ENCODE results near the gene LY6G5B.

The LY6G5B gene

DNA sequence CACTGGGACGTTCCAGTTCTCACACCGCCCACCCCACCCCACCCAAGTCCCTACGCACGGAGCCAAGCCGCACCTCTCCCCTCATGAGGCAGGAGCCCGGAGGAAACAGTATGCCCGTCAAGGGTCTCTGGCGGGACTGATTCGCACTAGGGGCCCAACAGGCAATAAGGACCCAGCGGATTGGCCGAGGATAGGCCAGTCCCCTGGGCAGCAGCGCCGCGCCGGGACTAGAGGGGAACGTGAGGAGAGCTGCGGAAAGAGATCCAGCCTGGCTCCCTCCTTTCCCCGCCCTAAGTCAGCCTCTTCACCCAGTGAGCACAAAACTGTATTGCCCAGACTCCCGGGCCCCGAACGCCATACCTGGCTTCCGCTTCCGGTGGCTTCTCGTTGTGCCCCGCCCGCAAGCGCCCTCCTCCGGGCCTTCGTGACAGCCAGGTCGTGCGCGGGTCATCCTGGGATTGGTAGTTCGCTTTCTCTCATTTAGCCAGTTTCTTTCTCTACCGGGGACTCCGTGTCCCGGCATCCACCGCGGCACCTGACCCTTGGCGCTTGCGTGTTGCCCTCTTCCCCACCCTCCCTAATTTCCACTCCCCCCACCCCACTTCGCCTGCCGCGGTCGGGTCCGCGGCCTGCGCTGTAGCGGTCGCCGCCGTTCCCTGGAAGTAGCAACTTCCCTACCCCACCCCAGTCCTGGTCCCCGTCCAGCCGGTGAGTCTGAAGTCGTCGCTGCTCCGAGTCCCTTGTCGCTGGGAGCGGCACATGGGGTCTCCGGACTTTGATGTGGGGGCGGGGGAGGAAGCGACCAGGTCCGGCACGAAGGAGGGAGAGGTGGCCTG lies 4.1 kb upstream of the LY6G5B start, which contains the start of gene CSNK2B:
Gene CSNK2B, plus strand, starts transcription at position 580 of the 836 bp plus-strand sequence. CDS start 752 bp downstream, outside the sequence.
- Histone ChIP-seq H3K4me3 (ENCODE audit: low read depth in 1 of 2, low read length in 2 of 2) (peak within 1 kb of the TSS; percentile 85 to 96), H3K9me3 (ENCODE audit: low read length) (no peaks in the 10 kb centered on the region), H3K4me1 (ENCODE audit: insufficient read depth, low read length) (peaks cover 43% of the 10 kb centered on the region), H3K9ac (ENCODE audit: low read length) (peak within 1 kb of the TSS; percentile 96), H3K36me3 (ENCODE audit: insufficient read depth, low read length) (peaks cover 57% of the 10 kb centered on the region), H3K27ac (ENCODE audit: low read depth, low read length) (peak within 1 kb of the TSS; percentile 95), H3K27me3 (ENCODE audit: control insufficient read depth in 1 of 2, insufficient read depth in 2 of 2, low read length in 2 of 2) (no peaks in the 10 kb centered on the region)

GRCh38 chr6:31666337-31666965 lies 3.3 kb upstream of the LY6G5B start:
- H3K27ac ChIP-seq (ENCODE audit: low read depth, low read length), result peak overlapping the region; percentile 95
- H3K36me3 ChIP-seq (ENCODE audit: insufficient read depth, low read length), result peaks cover 64% of the 10 kb centered on the region
- H3K4me3 ChIP-seq (ENCODE audit: low read depth in 1 of 2, low read length in 2 of 2), result peak overlapping the region; percentile 85 to 96
- H3K9me3 ChIP-seq (ENCODE audit: low read length), result no peaks in the 10 kb centered on the region
- peaks cover 37% of the 10 kb centered on the region for H3K4me1 ChIP-seq (ENCODE audit: insufficient read depth, low read length)
- H3K27me3 ChIP-seq (ENCODE audit: control insufficient read depth in 1 of 2, insufficient read depth in 2 of 2, low read length in 2 of 2), result no peaks in the 10 kb centered on the region
- peak overlapping the region; percentile 96 for H3K9ac ChIP-seq (ENCODE audit: low read length)

GRCh38 chr6:31676322-31676903 lies 6.6 kb downstream of the LY6G5B start:
- peaks cover 10% of the 10 kb centered on the region for H3K4me1 ChIP-seq (ENCODE audit: insufficient read depth, low read length)
- no peak overlapping the region for H3K9ac ChIP-seq (ENCODE audit: low read length)
- no peak overlapping the region for H3K4me3 ChIP-seq (ENCODE audit: low read depth in 1 of 2, low read length in 2 of 2)
- peaks cover 9% of the 10 kb centered on the region for H3K36me3 ChIP-seq (ENCODE audit: insufficient read depth, low read length)
- no peak overlapping the region for H3K27ac ChIP-seq (ENCODE audit: low read depth, low read length)
- H3K9me3 ChIP-seq (ENCODE audit: low read length), result no peaks in the 10 kb centered on the region
- H3K27me3 ChIP-seq (ENCODE audit: control insufficient read depth in 1 of 2, insufficient read depth in 2 of 2, low read length in 2 of 2), result no peaks in the 10 kb centered on the region

DNA sequence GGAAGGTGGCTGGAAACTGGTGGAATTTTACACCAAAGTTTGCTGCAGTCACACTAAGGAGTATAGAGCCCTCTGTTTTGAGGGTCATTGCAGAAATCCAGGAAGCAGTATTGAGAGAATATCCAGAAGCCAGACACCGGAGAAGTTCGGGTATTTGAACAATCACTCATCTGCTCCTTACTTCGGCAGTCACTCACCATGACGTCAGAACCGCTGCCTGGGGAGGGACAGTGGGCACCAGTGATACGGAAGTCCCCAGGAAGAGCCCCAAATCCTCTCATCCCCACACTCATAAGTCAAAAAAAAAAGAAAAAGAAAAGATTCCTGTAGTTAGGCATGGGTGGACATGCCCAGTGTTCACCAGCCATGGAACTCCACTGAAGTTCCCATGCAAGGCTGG lies 7.1 kb downstream of the LY6G5B start:
- H3K9ac ChIP-seq (ENCODE audit: low read length), result no peak overlapping the region
- peaks cover 4% of the 10 kb centered on the region for H3K36me3 ChIP-seq (ENCODE audit: insufficient read depth, low read length)
- no peaks in the 10 kb centered on the region for H3K27me3 ChIP-seq (ENCODE audit: control insufficient read depth in 1 of 2, insufficient read depth in 2 of 2, low read length in 2 of 2)
- no peaks in the 10 kb centered on the region for H3K9me3 ChIP-seq (ENCODE audit: low read length)
- H3K27ac ChIP-seq (ENCODE audit: low read depth, low read length), result no peak overlapping the region
- H3K4me1 ChIP-seq (ENCODE audit: insufficient read depth, low read length), result peaks cover 13% of the 10 kb centered on the region
- no peak overlapping the region for H3K4me3 ChIP-seq (ENCODE audit: low read depth in 1 of 2, low read length in 2 of 2)

DNA sequence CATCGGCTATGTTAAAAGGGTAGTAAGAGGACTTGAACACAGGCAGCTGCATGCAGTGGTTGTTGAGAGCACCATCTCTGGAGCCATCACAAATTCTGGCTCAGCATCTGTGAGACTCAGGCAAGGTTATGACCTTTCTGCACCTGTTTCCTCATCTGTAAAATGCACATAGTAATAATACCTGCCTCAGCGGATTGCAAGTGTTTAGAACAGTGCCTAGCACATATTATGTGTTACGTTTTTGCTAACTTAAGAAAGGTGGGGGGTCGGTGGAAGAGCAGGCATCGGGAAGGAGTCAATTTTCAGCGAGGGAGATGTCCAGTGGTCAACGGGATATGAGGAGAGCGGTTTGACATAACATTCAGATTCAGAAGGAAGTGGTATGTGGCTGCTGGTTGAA lies 8.2 kb downstream of the LY6G5B start:
- no peak overlapping the region for H3K27ac ChIP-seq (ENCODE audit: low read depth, low read length)
- no peaks in the 10 kb centered on the region for H3K36me3 ChIP-seq (ENCODE audit: insufficient read depth, low read length)
- no peak overlapping the region for H3K9ac ChIP-seq (ENCODE audit: low read length)
- no peaks in the 10 kb centered on the region for H3K27me3 ChIP-seq (ENCODE audit: control insufficient read depth in 1 of 2, insufficient read depth in 2 of 2, low read length in 2 of 2)
- no peak overlapping the region for H3K4me3 ChIP-seq (ENCODE audit: low read depth in 1 of 2, low read length in 2 of 2)
- peaks cover 13% of the 10 kb centered on the region for H3K4me1 ChIP-seq (ENCODE audit: insufficient read depth, low read length)
- no peaks in the 10 kb centered on the region for H3K9me3 ChIP-seq (ENCODE audit: low read length)

- Histone ChIP-seq H3K27me3 (ENCODE audit: control insufficient read depth in 1 of 2, insufficient read depth in 2 of 2, low read length in 2 of 2) (no peaks in the 10 kb centered on the region), H3K9ac (ENCODE audit: low read length) (peak within 1 kb of the TSS; percentile 53), H3K27ac (ENCODE audit: low read depth, low read length) (peak within 1 kb of the TSS; percentile 74), H3K9me3 (ENCODE audit: low read length) (no peaks in the 10 kb centered on the region), H3K4me1 (ENCODE audit: insufficient read depth, low read length) (peaks cover 13% of the 10 kb centered on the region), H3K36me3 (ENCODE audit: insufficient read depth, low read length) (no peaks in the 10 kb centered on the region), H3K4me3 (ENCODE audit: low read depth in 1 of 2, low read length in 2 of 2) (peak within 1 kb of the TSS; percentile 24 to 71)
Measured at GRCh38 chr6:31680226-31681134, 10.7 kb downstream of the LY6G5B start, which contains the start of gene LY6G5C. Gene LY6G5C (minus strand): TSS chr6:31681067. CDS start chr6:31680373, 694 bp downstream.

DNA sequence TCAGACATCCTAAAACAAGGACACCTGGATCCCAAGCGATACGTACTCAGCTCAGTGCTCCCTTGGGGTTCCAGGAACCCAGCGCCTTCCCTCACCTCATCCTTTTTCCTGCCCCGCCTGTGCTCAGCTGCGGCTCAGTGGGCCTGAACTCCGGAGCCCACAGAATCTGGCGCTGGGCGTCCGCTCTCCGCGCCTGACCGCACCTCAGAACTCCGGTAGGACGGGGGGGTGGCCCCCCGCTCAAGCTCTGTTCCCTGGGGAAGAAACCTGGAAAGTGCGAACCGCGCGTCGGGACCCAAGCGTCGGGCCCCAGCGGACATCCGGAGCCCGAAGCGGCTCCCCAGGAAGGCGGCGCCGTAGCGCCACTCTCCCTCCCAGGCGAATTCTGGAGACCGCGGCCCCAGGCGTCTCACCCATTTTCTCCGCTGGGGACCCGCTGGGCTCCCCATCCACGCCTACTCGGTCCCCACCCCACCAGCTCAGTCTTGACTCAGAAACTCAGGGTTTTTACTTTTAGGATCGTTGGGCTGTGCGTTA lies 11.4 kb downstream of the LY6G5B start:
- Histone ChIP-seq H3K9me3 (ENCODE audit: low read length) (no peaks in the 10 kb centered on the region), H3K36me3 (ENCODE audit: insufficient read depth, low read length) (peaks cover 4% of the 10 kb centered on the region), H3K4me1 (ENCODE audit: insufficient read depth, low read length) (peaks cover 13% of the 10 kb centered on the region), H3K27ac (ENCODE audit: low read depth, low read length) (peak overlapping the region; percentile 74), H3K27me3 (ENCODE audit: control insufficient read depth in 1 of 2, insufficient read depth in 2 of 2, low read length in 2 of 2) (no peaks in the 10 kb centered on the region), H3K4me3 (ENCODE audit: low read depth in 1 of 2, low read length in 2 of 2) (peak overlapping the region; percentile 24 to 71), H3K9ac (ENCODE audit: low read length) (peak overlapping the region; percentile 53)

- Histone ChIP-seq H3K9me3 (ENCODE audit: low read length) (no peaks in the 10 kb centered on the region), H3K4me1 (ENCODE audit: insufficient read depth, low read length) (peaks cover 13% of the 10 kb centered on the region), H3K9ac (ENCODE audit: low read length) (no peak overlapping the region), H3K27me3 (ENCODE audit: control insufficient read depth in 1 of 2, insufficient read depth in 2 of 2, low read length in 2 of 2) (no peaks in the 10 kb centered on the region), H3K27ac (ENCODE audit: low read depth, low read length) (no peak overlapping the region), H3K36me3 (ENCODE audit: insufficient read depth, low read length) (peaks cover 28% of the 10 kb centered on the region), H3K4me3 (ENCODE audit: low read depth in 1 of 2, low read length in 2 of 2) (no peak overlapping the region)
Measured at GRCh38 chr6:31683591-31683990, 13.8 kb downstream of the LY6G5B start.

DNA sequence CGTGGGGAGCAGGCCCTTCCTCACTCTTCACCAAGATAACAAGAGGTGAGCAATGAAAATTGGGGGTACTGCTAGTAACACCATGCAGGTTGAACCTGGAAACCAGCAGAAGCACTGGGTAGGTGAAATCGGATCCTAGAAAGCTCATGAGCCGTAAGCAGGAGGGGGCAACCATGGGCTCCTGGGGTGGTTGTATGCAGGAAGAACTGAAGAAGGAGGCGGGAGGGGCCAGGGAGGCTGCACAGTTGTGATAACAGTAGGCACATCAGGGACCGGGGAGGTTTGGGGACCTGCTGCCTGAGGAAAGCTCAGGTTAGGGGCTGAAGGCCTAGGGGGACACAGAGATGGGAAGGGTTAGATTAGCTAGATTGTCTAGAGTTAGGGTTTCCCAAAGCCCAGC lies 16.7 kb downstream of the LY6G5B start:
- H3K4me3 ChIP-seq (ENCODE audit: low read depth in 1 of 2, low read length in 2 of 2), result no peak overlapping the region
- H3K36me3 ChIP-seq (ENCODE audit: insufficient read depth, low read length), result peaks cover 53% of the 10 kb centered on the region
- no peak overlapping the region for H3K9ac ChIP-seq (ENCODE audit: low read length)
- H3K4me1 ChIP-seq (ENCODE audit: insufficient read depth, low read length), result peaks cover 3% of the 10 kb centered on the region
- no peak overlapping the region for H3K27ac ChIP-seq (ENCODE audit: low read depth, low read length)
- H3K27me3 ChIP-seq (ENCODE audit: control insufficient read depth in 1 of 2, insufficient read depth in 2 of 2, low read length in 2 of 2), result no peaks in the 10 kb centered on the region
- H3K9me3 ChIP-seq (ENCODE audit: low read length), result no peaks in the 10 kb centered on the region

DNA sequence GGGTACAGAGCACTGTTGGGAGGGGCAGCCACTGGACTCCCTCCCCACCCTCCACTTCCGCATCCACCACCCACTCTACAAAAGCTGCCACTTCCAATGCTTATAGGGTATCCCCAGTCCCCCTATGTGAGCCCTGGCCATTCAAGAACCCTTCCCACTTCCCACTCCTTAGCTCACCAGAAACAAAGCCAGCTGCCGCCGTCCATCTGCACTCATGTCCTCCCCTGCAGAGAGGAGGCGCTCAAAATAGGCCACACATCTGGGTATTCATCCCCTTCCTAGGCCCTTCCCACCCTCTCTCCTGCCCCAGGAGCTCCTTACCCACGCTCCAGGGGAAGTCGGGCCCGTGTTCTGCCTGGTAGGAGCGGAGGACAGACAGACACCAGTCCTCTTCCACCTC lies 17.5 kb downstream of the LY6G5B start:
- Histone ChIP-seq H3K4me3 (ENCODE audit: low read depth in 1 of 2, low read length in 2 of 2) (no peak overlapping the region), H3K9me3 (ENCODE audit: low read length) (no peaks in the 10 kb centered on the region), H3K27ac (ENCODE audit: low read depth, low read length) (no peak overlapping the region), H3K9ac (ENCODE audit: low read length) (no peak overlapping the region), H3K4me1 (ENCODE audit: insufficient read depth, low read length) (no peaks in the 10 kb centered on the region), H3K36me3 (ENCODE audit: insufficient read depth, low read length) (peaks cover 59% of the 10 kb centered on the region), H3K27me3 (ENCODE audit: control insufficient read depth in 1 of 2, insufficient read depth in 2 of 2, low read length in 2 of 2) (no peaks in the 10 kb centered on the region)
